KMS-11 (cell line): ENCODE results near the gene CCDC148.

Experiments
- H2AFZ ChIP-seq: fragments of 200-600 bp; sonication (generic); 2 replicates; pipeline ENCODE4 v1.6.1; 2016; ENCODE audit warnings: antibody characterized with exemption, mixed run types, low read depth
- H3K27ac ChIP-seq: fragments of 200-600 bp; sonication (generic); 2 replicates; pipeline ENCODE4 v1.6.1; 2016; ENCODE audit warnings: mild to moderate bottlenecking, mixed run types
- H3K27me3 ChIP-seq: fragments of 200-600 bp; sonication (generic); 2 replicates; pipeline ENCODE4 v1.6.1; 2017; ENCODE audit warnings: mild to moderate bottlenecking, low read depth, mixed run types, moderate library complexity; ENCODE audit not compliant: insufficient read depth
- H3K36me3 ChIP-seq: fragments of 200-600 bp; sonication (generic); 2 replicates; pipeline ENCODE4 v1.6.1; 2017; ENCODE audit warnings: mild to moderate bottlenecking, mixed run types; ENCODE audit not compliant: insufficient read depth
- H3K4me1 ChIP-seq: fragments of 200-600 bp; sonication (generic); 2 replicates; pipeline ENCODE4 v1.6.1; 2016; ENCODE audit warnings: mild to moderate bottlenecking, low read depth, mixed run types; ENCODE audit not compliant: poor library complexity, severe bottlenecking
- H3K4me2 ChIP-seq: fragments of 200-600 bp; sonication (generic); 2 replicates; pipeline ENCODE4 v1.7.0; 2016; ENCODE audit warnings: mild to moderate bottlenecking, mixed run types
- H3K4me3 ChIP-seq: fragments of 200-600 bp; sonication (generic); IDR thresholded peaks from 2 replicates; pipeline ENCODE4 v1.6.1; 2017; ENCODE audit warnings: low read depth, low read length, mixed read lengths; ENCODE audit not compliant: insufficient read depth
- H3K79me2 ChIP-seq: fragments of 200-600 bp; sonication (generic); 2 replicates; pipeline ENCODE4 v1.6.1; 2016; ENCODE audit warnings: low read depth, mixed run types; ENCODE audit not compliant: insufficient read depth
- H3K9ac ChIP-seq: fragments of 200-600 bp; sonication (generic); 2 replicates; pipeline ENCODE4 v1.6.1; 2016; ENCODE audit warnings: mild to moderate bottlenecking, mixed run types
- H4K20me1 ChIP-seq: fragments of 200-600 bp; sonication (generic); 2 replicates; pipeline ENCODE4 v1.6.1; 2016; ENCODE audit warnings: mild to moderate bottlenecking, mixed run types; ENCODE audit not compliant: insufficient read depth
- TF ChIP-seq, protein P1 (sequence below): fragments of 200-600 bp; sonication (generic); conservative IDR thresholded peaks from 2 replicates; pipeline ENCODE4 v1.6.1; 2017; ENCODE audit warnings: low read depth, mild to moderate bottlenecking, antibody characterized with exemption, low read length, moderate library complexity, mixed read lengths

Gene CCDC148

GRCh38 chr2:158403237-158403636, 53.3 kb downstream of the CCDC148 start:
- Histone ChIP-seq H3K9ac (no peak overlapping the region), H3K4me2 (peak overlapping the region; percentile 29), H4K20me1 (no peaks in the 10 kb centered on the region), H2AFZ (no peak overlapping the region), H3K79me2 (no peaks in the 10 kb centered on the region), H3K27ac (no peak overlapping the region), H3K36me3 (no peaks in the 10 kb centered on the region), H3K4me3 (no peak overlapping the region), H3K27me3 (no peaks in the 10 kb centered on the region), H3K4me1 (peaks cover 22% of the 10 kb centered on the region)
- TF ChIP-seq, protein P1, sequence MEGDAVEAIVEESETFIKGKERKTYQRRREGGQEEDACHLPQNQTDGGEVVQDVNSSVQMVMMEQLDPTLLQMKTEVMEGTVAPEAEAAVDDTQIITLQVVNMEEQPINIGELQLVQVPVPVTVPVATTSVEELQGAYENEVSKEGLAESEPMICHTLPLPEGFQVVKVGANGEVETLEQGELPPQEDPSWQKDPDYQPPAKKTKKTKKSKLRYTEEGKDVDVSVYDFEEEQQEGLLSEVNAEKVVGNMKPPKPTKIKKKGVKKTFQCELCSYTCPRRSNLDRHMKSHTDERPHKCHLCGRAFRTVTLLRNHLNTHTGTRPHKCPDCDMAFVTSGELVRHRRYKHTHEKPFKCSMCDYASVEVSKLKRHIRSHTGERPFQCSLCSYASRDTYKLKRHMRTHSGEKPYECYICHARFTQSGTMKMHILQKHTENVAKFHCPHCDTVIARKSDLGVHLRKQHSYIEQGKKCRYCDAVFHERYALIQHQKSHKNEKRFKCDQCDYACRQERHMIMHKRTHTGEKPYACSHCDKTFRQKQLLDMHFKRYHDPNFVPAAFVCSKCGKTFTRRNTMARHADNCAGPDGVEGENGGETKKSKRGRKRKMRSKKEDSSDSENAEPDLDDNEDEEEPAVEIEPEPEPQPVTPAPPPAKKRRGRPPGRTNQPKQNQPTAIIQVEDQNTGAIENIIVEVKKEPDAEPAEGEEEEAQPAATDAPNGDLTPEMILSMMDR: no peak

DNA sequence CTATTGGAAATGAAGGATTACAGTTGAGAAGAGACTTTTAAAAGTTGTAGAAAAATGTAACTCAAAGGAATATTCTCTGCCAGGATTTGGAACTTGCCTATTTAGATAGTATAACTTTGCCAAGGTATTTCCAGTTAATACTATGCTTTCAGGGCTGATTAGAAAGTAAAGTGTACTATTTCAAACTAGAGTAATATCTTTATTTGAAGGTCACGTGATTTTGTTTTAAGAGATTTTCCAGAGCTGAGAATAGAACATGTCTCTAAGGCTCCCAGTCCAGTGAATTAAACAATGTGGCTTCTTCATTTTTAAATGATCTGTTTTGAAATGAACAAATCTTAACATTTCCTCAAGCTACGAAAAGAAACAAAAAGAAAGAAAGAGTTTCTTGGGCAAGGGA, 53.9 kb downstream of the CCDC148 start:
- Histone ChIP-seq H2AFZ (no peak overlapping the region), H3K4me2 (peak overlapping the region; percentile 29)
- TF ChIP-seq, protein P1: no peak

GRCh38 chr2:158395166-158395565, 61.4 kb downstream of the CCDC148 start:
- Histone ChIP-seq H3K36me3 (no peaks in the 10 kb centered on the region), H3K4me1 (no peaks in the 10 kb centered on the region), H2AFZ (no peak overlapping the region), H3K27me3 (no peaks in the 10 kb centered on the region), H3K4me2 (no peak overlapping the region), H4K20me1 (no peaks in the 10 kb centered on the region), H3K79me2 (no peaks in the 10 kb centered on the region), H3K4me3 (no peak overlapping the region), H3K9ac (no peak overlapping the region), H3K27ac (no peak overlapping the region)
- TF ChIP-seq, protein P1: no peak

More for the DNA sequence above, 53.9 kb downstream of the CCDC148 start:
- Histone ChIP-seq H3K79me2 (no peaks in the 10 kb centered on the region), H3K36me3 (no peaks in the 10 kb centered on the region), H3K4me3 (no peak overlapping the region), H4K20me1 (no peaks in the 10 kb centered on the region), H3K4me1 (peaks cover 22% of the 10 kb centered on the region), H3K27ac (no peak overlapping the region), H3K27me3 (no peaks in the 10 kb centered on the region), H3K9ac (no peak overlapping the region)

DNA sequence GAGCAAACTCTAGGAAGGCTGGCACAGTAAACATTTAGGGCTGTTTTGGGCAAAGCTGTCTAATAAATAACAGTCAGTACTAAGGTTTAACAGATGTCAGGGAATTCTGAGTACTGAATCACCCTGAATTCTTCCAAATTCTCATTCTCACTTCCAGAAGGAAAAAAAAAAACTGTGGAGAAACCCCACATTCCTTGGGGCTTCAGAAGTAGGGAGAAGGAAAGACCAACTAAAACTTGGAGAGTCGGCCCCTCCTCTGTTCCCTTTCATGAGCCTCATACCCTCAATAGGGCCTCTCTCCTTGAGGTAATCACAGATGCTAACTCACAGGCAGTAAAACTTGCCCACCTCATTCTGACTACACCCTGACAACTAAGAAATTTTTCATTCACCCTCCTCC, 62.1 kb downstream of the CCDC148 start:
- no peaks in the 10 kb centered on the region for H3K27me3 ChIP-seq
- H3K79me2 ChIP-seq: no peaks in the 10 kb centered on the region
- no peaks in the 10 kb centered on the region for H3K4me1 ChIP-seq
- no peak overlapping the region for H3K4me3 ChIP-seq
- H2AFZ ChIP-seq: no peak overlapping the region
- no peak overlapping the region for H3K9ac ChIP-seq
- TF ChIP-seq, protein P1: no peak
- no peak overlapping the region for H3K4me2 ChIP-seq
- no peaks in the 10 kb centered on the region for H3K36me3 ChIP-seq
- no peaks in the 10 kb centered on the region for H4K20me1 ChIP-seq
- H3K27ac ChIP-seq: no peak overlapping the region

DNA sequence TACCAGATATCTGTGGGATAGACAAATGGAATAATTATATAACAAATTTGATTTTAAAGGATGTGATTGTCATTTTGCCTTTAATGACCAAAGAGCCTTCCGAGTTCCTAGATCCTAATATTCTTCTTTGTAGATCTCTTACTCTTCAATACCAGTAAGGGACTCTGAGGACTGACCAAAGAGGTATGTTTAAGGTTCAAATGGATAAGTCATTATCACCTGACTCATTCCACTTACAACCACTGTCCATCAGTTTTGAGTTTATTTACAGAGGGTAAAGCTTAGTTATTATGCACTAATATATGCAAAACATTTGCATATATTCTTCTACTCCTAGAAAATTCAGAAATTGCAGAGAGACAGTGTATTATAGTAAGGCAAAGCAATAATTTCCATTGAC, 62.7 kb downstream of the CCDC148 start:
- H3K79me2 ChIP-seq: no peaks in the 10 kb centered on the region
- H3K4me2 ChIP-seq: no peak overlapping the region
- TF ChIP-seq, protein P1: no peak
- no peak overlapping the region for H3K9ac ChIP-seq
- no peaks in the 10 kb centered on the region for H3K4me1 ChIP-seq
- H3K4me3 ChIP-seq: no peak overlapping the region
- no peaks in the 10 kb centered on the region for H3K36me3 ChIP-seq
- no peak overlapping the region for H2AFZ ChIP-seq
- no peak overlapping the region for H3K27ac ChIP-seq
- no peaks in the 10 kb centered on the region for H3K27me3 ChIP-seq
- no peaks in the 10 kb centered on the region for H4K20me1 ChIP-seq
